Measurements from ENCODE around the gene PHACTR1. TPM values are rescaled to one million over a fixed set of nuclear protein-coding genes. Genes with fewer than 3 reads are reported as not detected.
A peak's percentile ranks its signal among the peaks of the same experiment; 100 is the strongest.

Gene PHACTR1
- total RNA-seq, 8 experiments from 2014 or later: 2.7 to 24.5 (median 16.4) TPM

GRCh38 chr6:12903246-12903645, 186.7 kb downstream of the PHACTR1 start:
- Histone ChIP-seq H3K27ac (no peak overlapping the region), H3K4me3 (no peak overlapping the region), H3K4me1 (replicated peaks in 1 of 2) (no peaks in the 10 kb centered on the region)
- no peak for ATAC-seq (replicated peaks in 6 of 8)
- whole genome bisulfite sequencing, 10 experiments: 0 to 100% (median 48%) methylated on average over 1 of the region's 1 CpG; no CpG with 5 or more reads in 2 of the 10 experiments
- in situ Hi-C loops (cut with MboI; ENCODE audit: low pct_unique_long_range_greater_than_20kb in 2 of 9, low sequenced_read_pairs in 9 of 9, unreplicated experiment in 9 of 9): loop anchor here in 7 of 9 experiments (10.0 to 25.0 kb wide), 5 partner anchors 258 to 434 kb away; partner anchors contain the start of gene TBC1D7 (in 5 of the 7)

DNA sequence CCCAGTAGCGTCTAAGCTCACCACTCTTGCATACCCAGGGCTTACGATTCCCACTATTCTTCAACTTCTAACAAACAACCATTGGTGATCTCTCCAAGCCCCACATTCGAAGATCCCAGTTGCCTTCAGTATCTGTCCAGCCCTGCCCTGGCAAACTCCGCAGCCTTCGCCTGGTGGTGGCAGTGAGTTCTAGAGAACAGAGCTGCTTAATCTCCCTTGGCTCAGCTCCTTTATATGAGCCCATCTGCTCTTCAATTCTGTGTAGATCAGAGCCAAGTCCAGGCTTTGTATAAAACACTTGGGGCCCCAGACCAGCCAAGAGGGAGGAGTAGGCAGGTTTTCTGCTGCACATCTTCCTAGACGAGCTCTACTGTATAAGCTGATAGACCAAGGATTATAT, 193.3 kb downstream of the PHACTR1 start:
- Histone ChIP-seq H3K27ac (no peak overlapping the region), H3K4me3 (no peak overlapping the region), H3K4me1 (replicated peaks in 1 of 2) (peaks cover 0 to 3% of the 10 kb centered on the region in 2 donors)
- 13 to 95% (median 66%) methylated on average over 1 to 5 of the region's 6 CpGs; no CpG with 5 or more reads in 2 of the 10 experiments for WGBS, 10 experiments
- no peak for ATAC-seq (replicated peaks in 6 of 8)
- in situ Hi-C loops (cut with MboI; ENCODE audit: low pct_unique_long_range_greater_than_20kb in 2 of 9, low sequenced_read_pairs in 9 of 9, unreplicated experiment in 9 of 9): loop anchor here in 7 of 9 experiments (10.0 to 25.0 kb wide), 5 partner anchors 265 to 427 kb away; partner anchors contain the start of gene TBC1D7 (in 5 of the 7)

GRCh38 chr6:12911427-12911826, 194.9 kb downstream of the PHACTR1 start:
- in situ Hi-C loops (cut with MboI; ENCODE audit: low pct_unique_long_range_greater_than_20kb in 2 of 9, low sequenced_read_pairs in 9 of 9, unreplicated experiment in 9 of 9): loop anchor here in 6 of 9 experiments (25.0 kb wide), 3 partner anchors 276 to 426 kb away; partner anchors contain the start of gene TBC1D7 (in 5 of the 6)
- WGBS, 10 experiments: 0 to 37% (median 13%) methylated on average over 1 to 2 of the region's 2 CpGs; no CpG with 5 or more reads in 2 of the 10 experiments
- no peak overlapping the region for H3K27ac ChIP-seq
- no peak for ATAC-seq (replicated peaks in 6 of 8)
- H3K4me1 ChIP-seq (replicated peaks in 1 of 2): peaks cover 3 to 9% of the 10 kb centered on the region in 2 donors
- H3K4me3 ChIP-seq: no peak overlapping the region

DNA sequence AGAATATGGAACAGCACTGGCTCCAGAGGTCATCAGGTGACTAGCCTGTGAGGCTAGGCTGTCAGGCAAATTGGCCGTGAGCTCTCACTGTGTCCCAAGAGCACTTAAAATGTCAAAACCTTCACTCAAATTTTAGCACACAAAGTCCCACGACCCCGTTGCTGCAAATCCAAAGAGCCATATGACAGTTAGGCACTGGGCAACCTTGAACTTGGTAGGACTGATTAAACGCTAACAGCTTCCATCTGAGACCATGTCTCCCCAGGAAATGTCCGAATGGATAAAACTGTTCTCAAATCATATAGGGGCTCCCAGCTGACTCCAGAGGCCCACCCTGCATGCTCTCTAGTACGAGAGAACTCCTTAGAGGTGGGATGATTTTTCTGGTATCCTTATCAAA, 196.6 kb downstream of the PHACTR1 start:
- Histone ChIP-seq H3K27ac (no peak overlapping the region), H3K4me1 (replicated peaks in 1 of 2) (peaks cover 3 to 15% of the 10 kb centered on the region in 2 donors), H3K4me3 (no peak overlapping the region)
- 17 to 100% (median 74%) methylated on average over 2 to 6 of the region's 6 CpGs; no CpG with 5 or more reads in 3 of the 10 experiments for WGBS, 10 experiments
- in situ Hi-C loops (cut with MboI; ENCODE audit: low pct_unique_long_range_greater_than_20kb in 2 of 9, low sequenced_read_pairs in 9 of 9, unreplicated experiment in 9 of 9): loop anchor here in 6 of 9 experiments (25.0 kb wide), 3 partner anchors 274 to 424 kb away; partner anchors contain the start of gene TBC1D7 (in 5 of the 6)
- no peak for ATAC-seq (replicated peaks in 6 of 8)

- peak in 2 of 8 experiments; percentile 3 to 7 for ATAC-seq (replicated peaks in 6 of 8)
- 0 to 100% (median 86%) methylated on average over 1 to 5 of the region's 5 CpGs; no CpG with 5 or more reads in 1 of the 10 experiments for WGBS, 10 experiments
- Histone ChIP-seq H3K27ac (no peak overlapping the region), H3K4me1 (replicated peaks in 1 of 2) (peaks cover 3 to 15% of the 10 kb centered on the region in 2 donors), H3K4me3 (no peak overlapping the region)
- in situ Hi-C loops (cut with MboI; ENCODE audit: low pct_unique_long_range_greater_than_20kb in 2 of 9, low sequenced_read_pairs in 9 of 9, unreplicated experiment in 9 of 9): loop anchor here in 6 of 9 experiments (25.0 kb wide), 3 partner anchors 271 to 421 kb away; partner anchors contain the start of gene TBC1D7 (in 5 of the 6)
Measured at GRCh38 chr6:12916006-12916405, 199.4 kb downstream of the PHACTR1 start.

GRCh38 chr6:12916420-12917136, 200.0 kb downstream of the PHACTR1 start:
- WGBS, 10 experiments: 0 to 100% (median 67%) methylated on average over 1 to 3 of the region's 3 CpGs
- Histone ChIP-seq H3K27ac (no peak overlapping the region), H3K4me1 (replicated peaks in 1 of 2) (peaks cover 1 to 15% of the 10 kb centered on the region in 2 donors), H3K4me3 (no peak overlapping the region)
- in situ Hi-C loops (cut with MboI; ENCODE audit: low pct_unique_long_range_greater_than_20kb in 2 of 9, low sequenced_read_pairs in 9 of 9, unreplicated experiment in 9 of 9): loop anchor here in 6 of 9 experiments (25.0 kb wide), 3 partner anchors 271 to 421 kb away; partner anchors contain the start of gene TBC1D7 (in 5 of the 6)
- peak in 5 of 8 experiments; percentile 73 to 96 (median 92) for ATAC-seq (replicated peaks in 6 of 8)

DNA sequence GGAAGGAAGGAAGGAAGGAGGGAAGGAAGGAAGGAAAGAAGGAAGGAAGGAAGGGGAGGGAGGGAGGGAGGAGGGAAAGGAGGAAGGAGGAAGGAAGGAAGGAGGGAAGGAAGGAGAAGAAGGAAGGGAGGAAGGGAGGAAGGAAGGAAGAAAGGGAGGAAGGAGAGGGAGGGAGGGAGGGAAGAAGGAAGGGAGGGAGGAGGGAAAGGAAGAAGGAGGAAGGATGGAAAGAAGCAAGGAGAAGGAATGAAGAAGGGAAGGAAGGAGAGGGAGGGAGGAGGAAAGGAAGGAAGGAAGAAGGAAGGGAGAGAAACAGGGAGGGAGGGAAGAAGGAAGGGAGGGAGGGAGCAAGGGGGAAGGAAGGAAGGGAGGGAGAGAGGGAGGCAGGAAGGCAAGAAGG, 204.9 kb downstream of the PHACTR1 start:
- H3K27ac ChIP-seq: no peak overlapping the region
- ATAC-seq (replicated peaks in 6 of 8): no peak
- H3K4me3 ChIP-seq: no peak overlapping the region
- in situ Hi-C loops (cut with MboI; ENCODE audit: low pct_unique_long_range_greater_than_20kb in 2 of 9, low sequenced_read_pairs in 9 of 9, unreplicated experiment in 9 of 9): loop anchor here in 6 of 9 experiments (25.0 kb wide), 3 partner anchors 266 to 416 kb away; partner anchors contain the start of gene TBC1D7 (in 5 of the 6)
- H3K4me1 ChIP-seq (replicated peaks in 1 of 2): peaks cover 0 to 5% of the 10 kb centered on the region in 2 donors

GRCh38 chr6:12923644-12924235, 207.2 kb downstream of the PHACTR1 start:
- in situ Hi-C loops (cut with MboI; ENCODE audit: low pct_unique_long_range_greater_than_20kb in 2 of 9, low sequenced_read_pairs in 9 of 9, unreplicated experiment in 9 of 9): loop anchor here in 6 of 9 experiments (25.0 kb wide), 3 partner anchors 264 to 414 kb away; partner anchors contain the start of gene TBC1D7 (in 5 of the 6)
- no peak overlapping the region for H3K27ac ChIP-seq
- 20 to 94% (median 71%) methylated on average over 1 to 3 of the region's 3 CpGs; no CpG with 5 or more reads in 1 of the 10 experiments for WGBS, 10 experiments
- ATAC-seq (replicated peaks in 6 of 8): no peak
- H3K4me3 ChIP-seq: no peak overlapping the region
- no peaks in the 10 kb centered on the region for H3K4me1 ChIP-seq (replicated peaks in 1 of 2)

DNA sequence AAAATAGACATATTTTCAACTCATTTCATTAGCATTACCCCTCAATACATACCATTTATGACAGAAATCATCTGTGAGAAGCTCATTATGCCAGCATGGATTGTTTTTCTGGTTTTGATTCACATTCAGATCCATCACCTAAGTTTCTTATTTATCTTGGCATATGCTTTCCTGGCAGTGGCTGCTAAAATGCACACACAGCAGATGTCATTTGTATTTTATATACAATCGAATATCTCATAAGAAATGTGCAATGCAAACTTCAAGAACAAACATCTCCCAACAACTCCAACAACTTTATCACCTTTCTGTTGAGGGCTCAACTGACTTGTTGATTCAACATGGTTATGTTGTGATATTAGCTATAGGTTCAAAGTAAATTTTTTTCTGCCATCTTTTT, 208.3 kb downstream of the PHACTR1 start:
- 0 to 100% (median 80%) methylated on average over 1 of the region's 1 CpG; no CpG with 5 or more reads in 3 of the 10 experiments for WGBS, 10 experiments
- no peaks in the 10 kb centered on the region for H3K4me1 ChIP-seq (replicated peaks in 1 of 2)
- in situ Hi-C loops (cut with MboI; ENCODE audit: low pct_unique_long_range_greater_than_20kb in 2 of 9, low sequenced_read_pairs in 9 of 9, unreplicated experiment in 9 of 9): loop anchor here in 6 of 9 experiments (25.0 kb wide), 3 partner anchors 262 to 412 kb away; partner anchors contain the start of gene TBC1D7 (in 5 of the 6)
- H3K27ac ChIP-seq: no peak overlapping the region
- peak in 1 of 8 experiments; percentile 48 for ATAC-seq (replicated peaks in 6 of 8)
- no peak overlapping the region for H3K4me3 ChIP-seq

DNA sequence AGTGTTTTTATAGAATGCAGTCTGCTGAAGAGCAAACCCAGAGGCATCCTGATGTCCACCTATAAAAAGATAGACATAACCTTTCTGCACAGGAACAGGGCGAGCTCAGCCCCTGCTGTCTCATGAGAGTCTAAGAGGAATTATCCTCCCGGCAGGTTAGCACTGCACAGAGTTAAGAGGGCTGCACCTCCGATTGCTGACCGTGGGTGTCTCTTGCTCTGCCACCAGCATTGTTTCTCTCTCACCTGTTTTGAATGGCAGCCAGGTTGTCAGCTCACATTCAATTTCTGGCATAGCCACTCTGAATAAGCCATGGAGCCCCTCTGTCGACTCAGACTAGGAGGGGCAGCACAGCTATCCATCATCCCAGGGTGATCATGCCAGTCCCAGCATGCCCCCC, 211.2 kb downstream of the PHACTR1 start:
- 31 to 92% (median 76%) methylated on average over 1 to 5 of the region's 5 CpGs; no CpG with 5 or more reads in 3 of the 10 experiments for WGBS, 10 experiments

GRCh38 chr6:12929678-12930077, 213.1 kb downstream of the PHACTR1 start:
- 60 to 100% (median 91%) methylated on average over 1 to 2 of the region's 2 CpGs for WGBS, 10 experiments
- no peak overlapping the region for H3K4me3 ChIP-seq
- H3K4me1 ChIP-seq (replicated peaks in 1 of 2): no peaks in the 10 kb centered on the region
- ATAC-seq (replicated peaks in 6 of 8): no peak
- in situ Hi-C loops (cut with MboI; ENCODE audit: low pct_unique_long_range_greater_than_20kb in 2 of 9, low sequenced_read_pairs in 9 of 9, unreplicated experiment in 9 of 9): no loop called here
- no peak overlapping the region for H3K27ac ChIP-seq

More for the DNA sequence above, 211.2 kb downstream of the PHACTR1 start:
- in situ Hi-C loops (cut with MboI; ENCODE audit: low pct_unique_long_range_greater_than_20kb in 2 of 9, low sequenced_read_pairs in 9 of 9, unreplicated experiment in 9 of 9): no loop called here
- Histone ChIP-seq H3K4me1 (replicated peaks in 1 of 2) (no peaks in the 10 kb centered on the region), H3K27ac (no peak overlapping the region), H3K4me3 (no peak overlapping the region)
- no peak for ATAC-seq (replicated peaks in 6 of 8)

DNA sequence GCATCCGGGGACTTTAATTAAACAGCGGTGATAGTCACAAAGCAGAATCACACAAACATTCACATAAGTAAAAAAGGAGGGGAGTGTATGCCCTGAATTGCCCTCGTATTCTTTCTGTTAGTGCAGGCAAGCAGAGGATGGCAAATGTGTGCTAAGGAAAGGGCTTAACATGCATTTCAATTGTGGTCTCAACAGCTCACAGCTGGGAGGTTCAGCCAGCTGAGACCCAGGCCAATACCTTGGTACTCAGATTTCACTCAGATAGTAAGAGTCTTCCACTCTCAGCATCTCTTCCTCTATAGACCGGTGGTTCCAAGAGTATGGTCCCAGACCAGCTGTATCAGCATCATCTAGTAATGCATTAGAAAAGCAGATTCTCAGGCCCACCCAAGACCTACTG, 215.1 kb downstream of the PHACTR1 start:
- Histone ChIP-seq H3K4me3 (no peak overlapping the region), H3K27ac (no peak overlapping the region), H3K4me1 (replicated peaks in 1 of 2) (no peaks in the 10 kb centered on the region)
- ATAC-seq (replicated peaks in 6 of 8): no peak
- WGBS, 10 experiments: 70 to 94% (median 76%) methylated on average over 1 to 4 of the region's 4 CpGs; no CpG with 5 or more reads in 3 of the 10 experiments
- in situ Hi-C loops (cut with MboI; ENCODE audit: low pct_unique_long_range_greater_than_20kb in 2 of 9, low sequenced_read_pairs in 9 of 9, unreplicated experiment in 9 of 9): no loop called here

DNA sequence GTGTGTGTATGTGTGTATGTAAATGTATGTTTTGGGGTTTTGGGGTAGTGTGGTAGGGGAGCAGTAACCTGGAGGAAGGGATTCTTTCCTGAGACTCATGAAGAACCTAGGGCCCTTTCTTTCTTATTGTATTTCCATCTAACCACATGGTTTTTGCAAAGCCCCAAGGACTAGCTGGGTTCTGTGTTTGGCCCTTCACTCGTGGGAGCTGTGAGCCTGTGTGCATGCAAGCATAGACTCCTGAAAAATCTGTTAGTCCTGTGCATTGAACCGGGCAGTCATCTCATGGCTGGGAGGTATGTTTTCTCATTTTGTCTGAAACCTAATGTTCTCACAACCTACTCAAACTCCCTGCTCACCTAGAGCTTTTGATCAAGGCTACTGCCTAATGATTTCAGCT, 219.1 kb downstream of the PHACTR1 start:
- Histone ChIP-seq H3K4me3 (no peak overlapping the region), H3K4me1 (replicated peaks in 1 of 2) (no peaks in the 10 kb centered on the region), H3K27ac (no peak overlapping the region)
- WGBS, 10 experiments: 13 to 83% (median 59%) methylated on average over 1 to 2 of the region's 2 CpGs; no CpG with 5 or more reads in 3 of the 10 experiments
- in situ Hi-C loops (cut with MboI; ENCODE audit: low pct_unique_long_range_greater_than_20kb in 2 of 9, low sequenced_read_pairs in 9 of 9, unreplicated experiment in 9 of 9): no loop called here
- ATAC-seq (replicated peaks in 6 of 8): no peak
